Right renal cortex interstitium (tissue), 3 donors: Measurements from ENCODE around the gene BTG2. TPM values are rescaled to one million over a fixed set of nuclear protein-coding genes. Genes with fewer than 3 reads are reported as not detected.

Experiments used
- DNase-seq, 3 donors: peaks; one replicate each; pipeline ENCODE4 v3.0.0-alpha.2; 2013; ENCODE audit warnings: low read depth in 3 of 3, low spot score in 2 of 3
- polyA plus RNA-seq, 3 donors: library from polyadenylated mRNA; unstranded; fragments of 120-200 nt; gene quantifications; one replicate each; pipeline ENCODE4 v1.2.1, GENCODE V29; 2013; ENCODE audit not compliant: insufficient read length in 3 of 3

The BTG2 gene
- polyA plus RNA-seq, 3 donors, result 110 to 178 (median 141) TPM

DNA sequence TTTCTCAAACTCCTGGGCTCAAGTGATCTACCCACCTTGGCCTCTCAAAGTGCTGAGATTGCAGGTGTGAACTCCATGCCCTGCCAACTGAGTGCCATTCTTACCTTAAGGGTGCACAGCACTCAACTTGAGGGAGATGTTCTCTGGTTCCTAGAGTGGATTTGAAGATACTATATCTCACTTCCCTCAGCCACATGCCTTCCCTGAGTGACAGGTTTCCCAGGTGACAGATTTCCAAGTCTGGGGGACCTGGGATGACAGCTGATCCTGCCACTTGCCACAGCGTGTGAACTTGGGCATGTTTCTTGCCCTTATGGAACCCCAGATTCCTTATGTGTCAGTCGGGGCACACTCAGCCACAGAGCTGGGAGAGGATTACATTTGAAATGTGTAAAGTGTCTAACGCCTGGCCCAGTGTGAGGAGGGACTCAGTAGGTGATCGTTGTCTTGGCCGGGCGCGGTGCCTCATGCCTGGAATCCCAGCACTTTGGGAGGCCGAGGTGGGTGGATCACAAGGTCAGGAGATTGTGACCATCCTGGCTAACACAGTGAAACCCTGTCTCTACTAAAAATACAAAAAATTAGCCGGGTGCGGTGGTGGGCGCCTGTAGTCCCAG is 29.6 kb upstream of the BTG2 start:
- DNase-seq, result no peak

DNA sequence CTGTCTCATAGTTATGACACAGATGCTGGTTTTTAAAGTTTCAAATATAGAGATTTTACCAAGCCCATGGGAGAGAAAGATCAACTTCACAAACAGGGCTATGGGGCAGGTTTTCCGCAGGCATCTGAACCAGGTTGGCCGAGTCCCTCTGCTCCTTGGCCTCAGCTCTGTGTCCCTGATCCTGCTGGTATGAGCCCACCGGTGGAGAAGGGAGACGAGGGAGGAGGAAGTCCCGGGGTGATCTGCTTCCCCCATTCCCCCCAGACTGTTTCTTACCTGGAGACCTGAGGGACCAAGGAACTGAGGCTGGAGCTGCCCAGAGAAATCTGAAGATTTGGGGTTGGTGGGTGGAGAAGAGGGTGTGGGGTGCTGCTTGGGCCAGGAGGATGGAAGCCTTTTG is 28.9 kb upstream of the BTG2 start:
- no peak for DNase-seq

DNA sequence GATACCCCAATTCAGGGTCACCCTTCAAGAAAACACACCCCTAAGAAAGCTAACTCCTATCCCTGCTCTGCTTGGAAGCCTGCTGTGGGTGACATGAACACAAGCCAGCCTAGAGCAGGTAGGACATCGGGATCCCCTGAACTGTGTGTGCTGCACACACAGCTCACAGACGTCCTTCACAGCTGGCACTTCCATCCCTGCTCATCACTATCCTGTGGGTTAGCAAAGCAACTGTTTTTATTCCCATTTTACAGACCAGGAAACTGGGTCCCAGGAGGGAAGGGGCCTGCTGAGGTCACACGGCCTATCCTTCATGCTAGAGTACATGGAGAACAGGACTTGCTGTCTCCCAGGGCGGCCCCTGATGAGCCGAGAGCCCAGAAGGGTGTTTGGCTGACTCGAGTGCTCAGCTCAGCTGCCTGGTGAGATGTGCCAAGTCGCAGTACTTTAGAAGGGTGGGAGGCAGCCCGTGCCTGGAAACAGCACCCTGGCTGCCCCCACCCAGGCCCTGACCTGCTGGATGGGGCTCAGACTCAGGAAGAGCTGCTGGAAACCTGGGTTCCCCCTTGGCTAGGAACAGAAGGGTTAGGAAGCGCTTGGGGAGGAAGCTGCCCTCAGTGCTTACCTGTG is 28.3 kb upstream of the BTG2 start:
- DNase-seq, result no peak

- no peak for DNase-seq
These were observed 27.0 kb upstream of the BTG2 start for GRCh38 chr1:203278082-203278884.

DNA sequence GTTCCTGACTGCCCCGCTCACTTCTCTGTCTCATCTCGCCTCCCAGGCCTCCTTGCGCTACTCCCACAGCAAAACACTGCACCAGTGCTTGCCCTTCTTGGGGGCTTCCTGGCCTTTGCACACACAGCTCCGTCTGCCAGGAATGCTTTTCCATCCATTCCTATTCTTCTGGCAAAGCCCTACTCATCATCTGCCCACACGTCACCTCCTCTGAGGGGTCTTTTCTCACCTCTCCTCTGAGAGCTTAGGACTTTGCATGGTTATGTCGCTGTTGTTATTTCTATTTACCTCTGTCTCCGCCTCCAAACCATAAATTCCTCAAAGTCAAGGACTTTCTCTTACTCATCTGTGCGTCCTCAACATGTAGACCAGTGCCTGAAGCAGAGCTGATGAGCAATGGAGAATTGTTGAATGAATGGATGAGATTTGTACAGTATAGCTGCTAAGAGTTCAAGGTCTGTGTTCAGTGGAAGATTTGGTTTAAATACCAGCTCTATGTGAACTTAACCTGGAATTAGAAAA is 26.4 kb upstream of the BTG2 start:
- DNase-seq, result no peak

GRCh38 chr1:203280061-203280460 is 25.3 kb upstream of the BTG2 start:
- DNase-seq, result no peak

DNA sequence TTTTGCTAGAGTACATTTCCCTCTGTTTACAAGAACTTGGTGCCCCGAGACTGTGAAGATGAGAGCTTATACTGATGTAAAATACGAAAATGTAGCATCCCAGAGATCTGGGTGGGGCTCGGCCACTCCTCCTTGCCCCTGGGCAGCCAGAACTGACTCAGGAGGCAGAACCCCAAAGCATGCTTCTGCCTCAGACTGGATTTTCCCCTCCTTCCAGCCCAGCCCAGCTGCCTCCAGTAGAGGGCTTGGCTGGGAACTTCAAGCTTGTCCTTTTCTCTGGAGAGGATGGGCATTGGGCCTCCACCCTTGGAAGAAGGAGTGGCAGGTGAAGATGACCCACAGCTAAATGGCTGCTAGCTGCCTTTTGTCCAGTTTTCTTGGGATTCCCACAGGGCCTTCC is 24.3 kb upstream of the BTG2 start:
- no peak for DNase-seq

DNA sequence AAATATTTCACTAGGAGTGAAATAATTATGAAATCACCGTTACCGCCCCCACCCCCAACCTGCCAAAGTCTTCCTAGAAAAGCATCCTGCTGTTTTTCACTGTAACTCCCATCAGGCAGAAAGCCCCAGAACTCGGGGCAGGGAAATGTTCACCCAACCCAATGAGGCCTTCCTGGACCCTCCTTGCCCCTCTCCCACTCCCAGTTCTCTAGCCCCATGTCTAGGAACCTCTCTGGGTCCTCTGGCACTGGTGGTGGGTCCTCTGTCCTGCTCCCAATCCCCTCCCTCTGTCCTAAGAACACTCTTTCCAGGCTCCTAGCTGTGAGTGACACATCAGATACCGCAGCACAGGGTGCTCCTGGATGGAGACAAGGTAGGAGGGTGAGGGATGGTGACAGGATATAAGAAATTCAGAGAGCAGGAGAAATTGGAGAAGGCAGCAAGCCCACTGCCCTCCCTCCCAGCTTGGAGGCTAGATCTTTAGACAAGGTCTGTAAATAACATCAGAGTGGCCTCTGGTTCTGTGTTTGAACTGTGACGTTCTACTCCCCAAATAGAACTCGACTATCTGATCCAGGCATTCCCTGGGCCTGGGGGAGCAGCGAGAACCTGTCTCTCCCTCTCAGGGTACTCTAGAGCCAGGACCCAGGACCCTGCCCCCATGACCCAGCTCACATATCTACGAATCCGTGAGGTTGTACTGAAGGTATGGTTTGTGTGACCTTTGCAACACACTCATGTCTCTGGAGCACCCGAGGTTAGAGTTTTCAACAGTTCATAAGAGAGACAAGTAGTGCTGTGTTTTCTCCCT is 23.3 kb upstream of the BTG2 start:
- DNase-seq, result no peak

DNA sequence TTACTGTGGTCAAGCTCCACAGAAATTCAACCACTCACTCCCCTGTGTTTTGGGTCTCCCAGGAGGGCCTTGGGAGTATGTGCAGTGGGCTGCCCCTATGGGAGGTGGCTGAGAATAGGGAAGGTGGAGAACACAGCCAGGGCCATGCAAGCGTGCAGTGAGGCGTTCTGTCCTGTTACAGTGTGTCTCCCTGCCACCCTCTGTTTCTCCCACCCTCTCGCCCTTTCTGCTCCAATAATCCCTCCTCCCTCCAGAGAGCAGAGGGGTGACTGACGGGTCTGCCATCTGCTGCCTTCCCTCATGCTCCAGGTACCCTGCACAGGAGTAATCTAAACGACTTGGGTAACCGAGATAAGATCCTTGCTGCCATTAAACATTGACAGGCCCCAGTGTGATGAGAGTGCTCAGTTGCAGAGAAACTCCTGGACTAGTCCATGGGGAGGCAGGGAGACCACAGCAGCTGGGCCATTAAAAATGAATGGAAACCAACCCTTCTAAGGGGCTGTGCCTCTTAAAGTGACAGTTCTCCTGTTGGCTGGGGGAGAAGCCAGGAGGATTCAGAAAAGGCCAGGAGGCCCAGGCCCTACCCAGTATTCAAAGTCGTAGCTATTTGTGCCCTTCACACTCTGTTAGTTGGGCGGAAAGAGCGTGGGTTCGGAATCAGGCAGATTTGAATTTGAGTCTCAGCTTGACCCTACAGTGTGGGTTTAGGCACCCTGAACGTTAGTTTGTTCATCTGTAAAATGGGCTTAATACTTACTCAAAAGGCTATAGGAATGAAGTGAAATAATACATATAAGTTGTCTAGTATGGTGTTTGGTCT is 22.4 kb upstream of the BTG2 start:
- DNase-seq, result no peak

GRCh38 chr1:203283597-203283996 is 21.7 kb upstream of the BTG2 start:
- no peak for DNase-seq

DNA sequence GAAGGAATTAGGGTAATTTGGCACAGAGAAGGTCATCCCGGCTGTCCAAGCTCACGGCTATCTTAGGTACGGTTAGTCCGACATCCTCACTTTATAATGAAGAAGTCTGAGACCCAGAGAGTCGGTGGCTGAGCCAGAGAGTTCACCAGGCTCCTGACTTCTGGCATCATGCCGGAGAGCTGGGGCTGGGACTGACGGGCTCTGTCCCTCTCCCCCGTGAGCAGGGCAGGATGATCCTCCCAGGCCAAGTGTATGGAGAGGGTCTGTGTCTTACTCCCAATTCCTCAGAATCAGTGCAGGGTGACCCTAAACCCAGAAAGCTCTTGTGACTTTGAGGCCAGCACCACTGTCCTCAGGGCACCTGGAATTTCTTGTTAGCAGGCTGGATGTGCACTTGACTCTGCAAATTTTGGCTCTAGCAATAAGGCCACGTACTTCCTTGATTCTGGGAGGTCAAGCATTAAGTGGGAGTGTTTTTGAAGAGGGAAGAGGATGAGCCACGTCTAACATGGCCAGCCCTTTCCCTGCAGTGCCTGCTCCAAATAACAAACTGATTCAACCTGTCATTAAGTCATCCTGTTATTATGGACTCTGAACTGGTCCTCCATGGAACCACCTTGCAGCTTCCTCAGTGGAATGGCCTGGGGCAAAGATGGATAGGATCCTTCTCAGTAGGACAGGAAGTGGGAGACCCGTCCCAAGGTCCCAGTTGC is 20.8 kb upstream of the BTG2 start:
- no peak for DNase-seq

DNA sequence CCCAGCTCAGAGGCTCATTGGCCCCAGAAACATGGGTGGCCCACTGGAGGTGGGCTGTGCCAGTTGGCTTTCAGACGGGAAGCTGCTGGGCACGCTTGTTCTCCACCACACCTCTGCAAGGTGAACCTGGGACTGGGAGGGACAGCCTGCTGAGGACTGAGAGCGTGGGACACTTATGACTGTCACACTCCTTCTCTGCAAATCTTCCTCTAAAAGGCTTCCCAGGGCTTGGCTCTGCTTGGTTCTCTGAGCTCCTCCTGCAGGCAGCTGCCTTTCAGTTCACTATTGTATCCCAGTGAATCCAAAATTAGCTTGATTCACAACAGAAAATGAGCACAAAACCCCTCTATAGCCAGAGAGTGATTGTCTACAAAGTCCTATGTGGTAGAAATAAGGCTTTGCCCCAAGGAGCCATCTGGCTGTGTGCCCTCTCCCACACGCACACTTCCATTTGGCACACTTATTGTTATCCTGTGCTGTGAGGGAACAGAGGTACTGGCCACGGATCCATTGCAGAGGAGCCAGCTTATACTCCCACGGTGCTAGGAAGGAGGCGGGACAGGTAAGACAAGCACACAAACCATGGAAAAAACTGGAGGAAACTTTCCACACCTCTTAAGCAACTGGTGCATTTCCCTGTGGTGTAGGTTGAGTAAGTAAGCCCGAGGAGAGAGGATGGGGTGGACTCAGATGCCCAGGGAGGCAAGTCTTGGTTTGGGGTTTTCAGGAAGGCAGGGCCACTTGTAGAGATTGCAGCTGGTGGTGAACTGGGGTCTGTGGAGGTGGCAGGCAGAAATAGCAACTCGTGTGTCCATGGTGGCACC is 18.9 kb upstream of the BTG2 start:
- no peak for DNase-seq

DNA sequence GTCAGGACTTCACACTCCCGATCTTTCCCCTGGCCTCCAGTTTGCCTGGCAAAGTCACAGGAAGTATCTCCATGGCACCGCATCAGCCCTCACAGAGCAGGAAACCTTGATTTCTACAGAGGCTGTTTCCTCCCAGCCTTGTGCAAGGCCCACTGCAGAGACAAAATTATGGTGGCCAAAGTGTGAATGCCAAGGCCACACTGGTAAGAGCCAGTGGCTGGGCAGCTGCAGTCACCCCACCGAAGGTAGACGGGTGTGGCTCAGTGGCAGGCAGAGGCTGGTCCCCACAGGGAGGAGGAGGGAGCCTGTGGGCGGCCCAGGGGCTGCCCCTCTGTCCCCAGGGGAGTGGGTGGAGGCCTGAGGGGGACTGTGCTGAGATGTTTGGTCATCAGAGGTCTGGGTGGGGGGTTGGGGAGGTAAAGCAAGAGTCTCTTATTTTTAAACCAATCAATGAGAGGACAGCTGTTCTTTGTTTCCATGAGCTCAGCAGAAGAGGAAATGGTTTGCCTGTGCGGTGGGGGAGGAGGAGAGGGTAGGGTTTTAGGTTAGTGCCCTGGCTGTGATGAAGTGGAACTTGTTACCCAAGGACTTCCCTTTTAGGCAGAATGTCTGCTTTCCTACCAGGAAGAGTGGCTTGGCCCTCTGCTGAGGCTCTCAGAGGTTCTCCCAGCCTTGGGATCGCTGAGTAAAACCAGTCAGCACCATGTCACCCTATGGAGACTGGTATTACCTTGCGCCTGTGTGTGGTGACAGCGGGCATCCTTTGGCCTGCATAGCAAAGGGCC is 18.0 kb upstream of the BTG2 start:
- no peak for DNase-seq

GRCh38 chr1:203287898-203288297 is 17.4 kb upstream of the BTG2 start:
- DNase-seq, result no peak

GRCh38 chr1:203288400-203288799 is 16.9 kb upstream of the BTG2 start:
- no peak for DNase-seq

- DNase-seq, result no peak
These were observed 15.9 kb upstream of the BTG2 start for GRCh38 chr1:203289281-203289981.

DNA sequence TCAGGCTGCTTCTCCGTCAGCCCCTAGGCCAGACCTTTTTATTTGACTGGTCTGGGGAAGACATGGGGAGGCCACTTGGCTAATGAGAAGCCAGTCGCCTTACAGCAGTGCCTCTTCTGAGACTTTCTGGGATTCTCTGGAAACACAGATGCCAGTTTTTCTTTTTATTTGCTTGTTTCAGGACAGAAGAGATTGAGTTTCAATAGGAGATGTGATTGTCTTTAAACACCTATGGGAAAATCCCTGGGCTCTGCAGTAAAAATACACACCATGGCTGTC is 15.4 kb upstream of the BTG2 start:
- no peak for DNase-seq
